Activated naive CD4-positive, alpha-beta T cell treated with anti-CD3 and anti-CD28 coated beads for 36 hours (primary cell): ENCODE results near the gene RANBP3. TPM values are rescaled to one million over a fixed set of nuclear protein-coding genes. Genes with fewer than 3 reads are reported as not detected.
"Not testable (repeated sequence)": the region's sequence is repeated elsewhere in the genome, so short reads cannot be mapped to it uniquely, and the experiment has no call there.

ENCODE experiments used
- CTCF ChIA-PET: fragments of 350-600 bp; sonication (Branson Sonifier 250); formaldehyde crosslinking; loops from one replicate; lab custom pipeline; 2021; ENCODE audit warnings: antibody characterized with exemption; lab: Charles Lee
- DNase-seq: peaks from one replicate; pipeline ENCODE4 v3.0.0-alpha.2; 2020
- H3K27ac Mint-ChIP-seq: one replicate; pipeline ENCODE4 v1.8.0; 2021; ENCODE audit warnings: mild to moderate bottlenecking, mixed read lengths
- H3K27me3 Mint-ChIP-seq: one replicate; pipeline ENCODE4 v1.8.0; 2021; ENCODE audit warnings: low read depth, mixed read lengths
- H3K36me3 Mint-ChIP-seq: one replicate; pipeline ENCODE4 v1.8.0; 2021; ENCODE audit warnings: low read depth, mixed read lengths
- H3K4me1 Mint-ChIP-seq: one replicate; pipeline ENCODE4 v1.8.0; 2021; ENCODE audit warnings: low read depth, mixed read lengths
- H3K4me3 Mint-ChIP-seq: one replicate; pipeline ENCODE4 v1.8.0; 2021; ENCODE audit warnings: mild to moderate bottlenecking, moderate library complexity, mixed read lengths
- H3K9me3 Mint-ChIP-seq: one replicate; pipeline ENCODE4 v1.8.0; 2021; ENCODE audit warnings: mixed read lengths
- intact Hi-C: fragments of 100-400 bp; cut with micrococcal nuclease; formaldehyde crosslinking; loops from one replicate; pipeline ENCODE4 v1.15.1; 2023
- total RNA-seq, 2 experiments: library from RNA; stranded (reverse); gene quantifications; one replicate each; pipeline ENCODE4 v1.2.3, GENCODE V29; 2021

The RANBP3 gene
- total RNA-seq, 2 experiments from 2014 or later = 77.9 to 80.5 TPM

DNA sequence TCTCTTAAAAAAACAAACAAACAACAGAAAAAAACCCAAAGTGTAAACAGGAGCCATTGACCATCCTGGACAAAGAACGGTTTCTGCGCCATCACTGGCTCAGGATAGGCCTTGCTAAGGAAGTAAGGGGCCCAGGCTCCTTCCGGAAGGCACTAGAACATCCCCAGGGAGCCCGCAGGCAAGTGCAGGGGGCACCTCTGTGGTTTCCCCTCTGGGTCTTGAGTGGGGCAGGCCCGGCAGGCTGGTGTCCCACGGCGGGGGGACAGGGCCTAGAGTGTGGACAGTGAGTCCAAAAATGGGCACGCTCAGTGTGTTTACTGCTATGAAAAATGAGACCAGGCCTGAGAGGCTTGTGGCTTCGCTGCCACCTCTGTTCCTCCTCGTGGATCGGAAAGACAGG, 14.8 kb upstream of the RANBP3 start:
- H3K4me3 Mint-ChIP-seq = no peak overlapping the region
- no peaks in the 10 kb centered on the region for H3K9me3 Mint-ChIP-seq
- CTCF ChIA-PET = interaction anchor here (0.9 to 1.2 kb wide), 3 partner anchors 9 to 30 kb away, joined by 3 to 4 read pairs (median 3); no protein-coding TSS in a partner anchor
- DNase-seq = no peak
- peaks cover 2% of the 10 kb centered on the region for H3K36me3 Mint-ChIP-seq
- H3K27ac Mint-ChIP-seq = no peak overlapping the region
- H3K4me1 Mint-ChIP-seq = peaks cover under 1% of the 10 kb centered on the region
- H3K27me3 Mint-ChIP-seq = no peaks in the 10 kb centered on the region
- intact Hi-C loops = no loop called here

DNA sequence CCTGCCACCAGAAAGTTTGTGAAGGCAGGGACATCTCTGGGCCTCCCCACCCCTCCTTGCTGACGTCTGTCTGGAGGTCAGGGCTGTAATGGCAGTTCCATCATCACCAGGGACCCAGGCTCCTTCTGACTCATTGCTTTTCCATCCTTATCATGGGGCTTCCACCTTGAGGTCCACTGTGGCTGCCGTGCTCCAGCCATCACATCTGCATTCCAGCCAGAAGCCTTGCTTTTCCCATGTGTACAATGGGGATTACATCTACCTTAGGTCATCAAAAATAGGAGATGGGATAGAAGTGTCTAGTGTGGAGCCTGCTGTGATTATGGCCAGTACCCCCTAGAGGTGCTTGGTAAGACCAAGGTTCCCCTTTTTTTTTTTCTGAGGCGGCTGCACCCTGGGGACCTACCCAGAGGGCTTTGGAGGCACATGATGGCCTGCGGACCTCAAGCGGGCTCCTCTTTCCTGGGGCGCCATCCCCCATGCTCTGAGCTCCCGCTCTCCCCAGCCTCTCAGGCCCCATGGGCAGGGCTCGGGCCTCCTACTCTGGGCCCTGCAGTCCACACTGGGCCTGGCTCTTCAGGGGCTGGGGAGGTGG, 13.4 kb upstream of the RANBP3 start:
- peaks cover 2% of the 10 kb centered on the region for H3K36me3 Mint-ChIP-seq
- no peaks in the 10 kb centered on the region for H3K27me3 Mint-ChIP-seq
- DNase-seq = no peak
- intact Hi-C loops = no loop called here
- no peak overlapping the region for H3K4me3 Mint-ChIP-seq
- H3K27ac Mint-ChIP-seq = no peak overlapping the region
- H3K9me3 Mint-ChIP-seq = no peaks in the 10 kb centered on the region
- CTCF ChIA-PET = interaction anchor here (1.6 kb wide), 1 partner anchor 13 kb away, joined by 5 read pairs; no protein-coding TSS in a partner anchor
- H3K4me1 Mint-ChIP-seq = peaks cover 7% of the 10 kb centered on the region

DNA sequence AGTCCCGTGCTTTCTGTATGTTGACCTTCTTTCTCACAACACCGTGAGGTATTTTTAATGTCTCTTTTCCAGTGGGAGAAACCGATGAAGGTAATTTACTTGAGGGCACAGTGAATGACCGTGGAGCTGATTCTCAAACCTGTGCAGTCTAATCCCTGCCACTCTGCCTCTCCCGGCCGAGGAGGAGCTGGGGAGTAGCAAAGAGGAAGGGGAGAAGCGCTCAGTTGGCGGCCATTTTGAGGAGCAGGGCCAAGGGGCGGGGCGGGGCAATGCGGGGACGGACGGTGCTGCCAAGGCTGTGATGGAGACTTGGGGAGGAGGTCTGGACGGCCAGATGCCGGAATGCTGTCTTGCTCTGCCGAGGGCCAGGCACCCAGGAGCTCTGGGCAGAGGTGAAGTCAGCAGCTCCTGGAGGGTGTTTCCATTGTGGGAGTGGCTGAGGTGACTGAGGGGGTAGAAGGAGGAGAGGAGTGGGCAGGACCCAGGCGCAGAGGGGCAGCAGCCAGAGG, 12.4 kb upstream of the RANBP3 start:
- Mint-ChIP-seq H3K4me1 (peaks cover 8% of the 10 kb centered on the region), H3K27ac (no peak overlapping the region), H3K27me3 (no peaks in the 10 kb centered on the region), H3K4me3 (no peak overlapping the region), H3K9me3 (no peaks in the 10 kb centered on the region), H3K36me3 (peaks cover 2% of the 10 kb centered on the region)
- DNase-seq = no peak
- CTCF ChIA-PET = interaction anchor here (1.6 to 1.8 kb wide), 2 partner anchors 12 to 32 kb away, joined by 5 to 9 read pairs; no protein-coding TSS in a partner anchor
- intact Hi-C loops = no loop called here

DNA sequence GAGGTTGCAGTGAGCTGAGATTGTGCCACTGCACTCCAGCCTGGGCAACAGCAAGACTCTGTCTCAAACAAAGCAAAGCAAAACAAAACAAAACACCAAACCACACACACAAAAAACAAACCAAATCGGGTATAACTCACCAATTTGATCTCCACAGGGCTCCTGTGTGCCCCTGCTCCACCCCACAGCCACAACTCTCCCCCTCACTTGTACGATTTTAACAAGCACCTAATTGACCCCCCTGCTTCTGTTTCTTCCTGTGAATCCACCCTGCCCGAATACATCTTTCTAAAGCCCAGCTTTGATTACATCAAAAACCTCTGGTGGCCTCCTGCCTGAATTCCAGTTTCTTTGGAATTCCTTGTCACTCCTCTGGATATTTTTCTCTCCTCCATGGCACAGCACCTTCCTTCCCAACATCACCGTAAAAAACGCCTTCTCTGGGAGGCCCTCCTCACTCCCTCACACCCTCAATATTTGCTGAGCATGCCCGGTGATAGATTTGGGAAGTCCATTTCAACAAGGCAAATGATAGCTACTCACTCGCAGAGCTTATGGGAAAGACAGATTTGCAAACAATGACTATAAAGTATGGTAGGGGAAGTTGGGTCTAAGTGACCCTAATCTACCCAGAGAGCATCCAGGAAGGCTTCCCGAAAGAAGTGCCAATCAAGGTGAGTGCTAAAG, 11.6 kb upstream of the RANBP3 start:
- intact Hi-C loops = no loop called here
- Mint-ChIP-seq H3K36me3 (peaks cover 2% of the 10 kb centered on the region), H3K4me3 (no peak overlapping the region), H3K27ac (no peak overlapping the region), H3K4me1 (peaks cover 14% of the 10 kb centered on the region), H3K9me3 (no peaks in the 10 kb centered on the region), H3K27me3 (no peaks in the 10 kb centered on the region)
- CTCF ChIA-PET = interaction anchor here (0.9 to 2.0 kb wide), 7 partner anchors 9 to 136 kb away, joined by 3 to 12 read pairs (median 5); no protein-coding TSS in a partner anchor
- no peak for DNase-seq

DNA sequence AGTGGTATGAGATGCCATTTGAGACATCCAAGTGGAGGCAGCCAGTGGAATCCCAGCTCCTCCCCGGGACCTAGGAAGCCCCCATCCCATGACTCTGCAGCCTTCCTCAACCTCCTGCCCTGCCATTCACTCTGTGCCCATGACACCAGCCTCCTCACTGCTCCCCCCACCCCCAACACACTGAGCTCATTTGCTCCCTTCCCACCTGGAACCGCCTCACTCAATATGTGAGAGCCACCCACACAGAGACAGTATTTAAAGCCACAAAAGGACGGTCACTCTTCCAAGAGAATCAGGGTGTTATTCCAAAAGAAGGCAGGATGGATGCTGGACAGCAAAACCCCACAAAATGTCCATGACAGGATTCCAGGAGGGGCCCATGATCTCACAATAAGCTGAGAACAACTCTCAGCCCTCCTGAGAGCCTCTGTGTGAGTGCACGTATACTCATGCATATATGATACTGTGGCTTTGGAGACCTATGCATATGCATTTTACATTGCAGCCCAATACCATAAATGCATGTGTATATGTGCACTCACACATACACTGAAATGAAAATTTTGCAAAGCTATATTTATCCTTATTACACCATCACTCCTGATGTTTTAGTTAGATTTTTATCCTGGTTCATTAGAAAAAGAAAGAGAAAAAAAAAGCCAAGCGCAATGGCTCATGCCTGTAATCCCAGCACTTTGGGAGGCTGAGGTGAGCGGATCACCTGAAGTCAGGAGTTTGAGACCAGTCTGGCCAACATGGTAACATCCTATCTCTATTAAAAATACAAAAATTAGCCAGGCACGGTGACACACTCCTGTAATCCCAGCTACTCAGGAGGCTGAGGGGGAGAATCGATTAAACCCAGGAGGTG, 10.8 kb upstream of the RANBP3 start:
- H3K27me3 Mint-ChIP-seq = no peaks in the 10 kb centered on the region
- peak overlapping the region; percentile 34 for H3K27ac Mint-ChIP-seq
- no peak for DNase-seq
- no peak overlapping the region for H3K4me3 Mint-ChIP-seq
- no peaks in the 10 kb centered on the region for H3K9me3 Mint-ChIP-seq
- H3K4me1 Mint-ChIP-seq = peaks cover 18% of the 10 kb centered on the region
- CTCF ChIA-PET = interaction anchor here (0.9 to 2.1 kb wide), 7 partner anchors 8 to 184 kb away, joined by 3 to 12 read pairs (median 4); partner anchors contain the start of gene RANBP3
- intact Hi-C loops = no loop called here
- H3K36me3 Mint-ChIP-seq = peaks cover 2% of the 10 kb centered on the region

DNA sequence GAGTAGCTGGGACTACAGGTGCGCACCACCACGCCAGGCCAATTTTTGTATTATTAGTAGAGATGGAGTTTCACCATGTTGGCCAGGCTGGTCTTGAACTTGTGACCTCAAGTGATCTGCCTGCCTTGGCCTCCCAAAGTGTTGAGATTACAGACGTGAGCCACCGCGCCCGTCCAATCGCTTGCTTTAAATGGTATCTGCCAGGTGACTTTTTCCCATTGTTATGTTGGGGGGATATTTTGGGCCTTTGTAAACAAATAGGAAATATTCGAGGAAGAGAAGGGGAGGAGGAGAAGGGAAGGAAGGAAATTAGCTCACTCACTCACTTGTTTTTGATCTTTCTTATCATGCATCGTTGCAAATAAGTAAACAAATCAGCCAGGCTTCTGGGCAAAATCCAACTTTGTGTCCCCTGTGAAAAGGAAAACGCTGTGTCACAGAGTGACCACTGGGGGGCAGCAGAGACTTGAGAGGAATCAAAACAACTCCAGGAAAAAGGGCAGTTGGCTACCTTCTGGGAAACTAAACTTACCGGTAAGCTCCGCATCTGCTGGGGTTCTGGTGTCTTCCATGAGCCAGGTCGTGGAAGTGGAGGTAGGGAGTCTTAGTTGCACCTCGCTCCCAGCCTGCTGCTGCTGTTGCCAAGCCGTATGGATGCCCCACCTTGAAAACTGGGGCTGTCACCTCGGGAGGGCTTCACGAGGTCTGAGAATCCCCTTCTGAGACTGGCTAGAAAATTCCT, 9.3 kb upstream of the RANBP3 start:
- intact Hi-C loops = loop anchor here (1.0 kb wide), 2 partner anchors 35 to 138 kb away; no protein-coding TSS in a partner anchor
- Mint-ChIP-seq H3K9me3 (no peaks in the 10 kb centered on the region), H3K27ac (no peak overlapping the region), H3K36me3 (no peaks in the 10 kb centered on the region), H3K27me3 (no peaks in the 10 kb centered on the region), H3K4me1 (peaks cover 24% of the 10 kb centered on the region), H3K4me3 (peak overlapping the region; percentile 48)
- CTCF ChIA-PET = interaction anchor here (0.6 to 3.3 kb wide), 10 partner anchors 9 to 384 kb away, joined by 3 to 17 read pairs (median 4); partner anchors contain the start of gene RANBP3
- DNase-seq = peak; percentile 84

DNA sequence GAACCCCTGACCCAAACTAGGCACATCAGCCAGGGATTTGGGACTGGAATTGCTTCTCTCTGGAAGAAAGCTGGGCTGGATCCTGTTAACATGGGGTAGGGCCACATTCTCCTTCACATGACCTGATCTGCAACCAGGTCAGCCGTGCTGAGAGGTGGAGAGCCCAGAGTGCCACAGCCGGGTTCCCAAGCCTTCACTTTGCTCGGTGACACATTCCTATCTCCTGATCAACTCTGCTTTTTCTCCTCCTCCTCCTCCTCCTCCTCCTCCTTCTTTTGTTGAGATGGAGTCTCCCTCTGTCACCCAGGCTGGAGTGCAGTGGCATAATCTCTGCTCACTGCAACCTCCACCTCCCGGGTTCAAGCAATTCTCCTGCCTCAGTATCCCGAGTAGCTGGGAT, 7.9 kb upstream of the RANBP3 start:
- H3K36me3 Mint-ChIP-seq, DNase-seq, H3K9me3 Mint-ChIP-seq, intact Hi-C loops, H3K27ac Mint-ChIP-seq, H3K27me3 Mint-ChIP-seq, H3K4me3 Mint-ChIP-seq: not testable (repeated sequence)
- CTCF ChIA-PET = interaction anchor here (1.2 to 3.3 kb wide), 2 partner anchors 18 to 37 kb away, joined by 3 to 17 read pairs; no protein-coding TSS in a partner anchor
- peaks cover 26% of the 10 kb centered on the region for H3K4me1 Mint-ChIP-seq

DNA sequence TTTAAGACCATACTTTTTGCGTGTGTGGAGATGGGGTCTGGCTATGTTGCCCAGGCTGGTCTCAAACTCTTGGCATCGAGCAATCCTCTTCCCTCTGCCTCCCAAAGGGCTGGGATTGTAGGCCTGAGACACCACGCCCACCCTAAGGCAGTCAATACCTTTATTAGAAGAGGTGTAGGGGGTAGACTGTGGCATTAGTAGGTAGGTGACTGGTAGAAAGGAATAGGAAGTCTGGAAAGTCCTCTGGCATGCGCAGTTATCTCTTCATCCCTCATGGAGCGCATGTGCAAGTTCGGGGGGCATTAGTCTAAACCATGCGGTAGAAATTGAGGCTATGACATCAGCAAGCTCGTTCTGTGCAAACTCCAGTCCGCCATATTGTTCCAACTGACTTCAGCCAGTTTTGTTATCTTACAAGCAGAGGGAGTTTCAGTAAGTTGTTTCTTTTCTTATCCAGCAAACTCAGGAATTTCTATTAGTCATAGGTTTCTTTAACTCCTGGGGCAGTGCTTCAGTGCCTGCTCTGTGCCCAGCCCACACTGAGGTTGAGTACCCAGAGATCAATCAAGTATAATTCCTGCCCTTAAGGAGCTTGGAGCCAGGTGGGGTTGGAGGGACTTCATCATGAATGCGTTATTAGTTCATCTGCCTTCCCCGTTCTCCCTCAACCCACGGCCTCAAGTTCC, 7.3 kb upstream of the RANBP3 start:
- CTCF ChIA-PET = interaction anchor here (1.0 to 3.3 kb wide), 7 partner anchors 10 to 181 kb away, joined by 3 to 17 read pairs (median 4); partner anchors contain the start of gene NRTN
- DNase-seq = no peak
- Mint-ChIP-seq H3K36me3 (no peaks in the 10 kb centered on the region), H3K27me3 (no peaks in the 10 kb centered on the region), H3K9me3 (no peaks in the 10 kb centered on the region), H3K4me3 (no peak overlapping the region), H3K4me1 (peaks cover 27% of the 10 kb centered on the region), H3K27ac (no peak overlapping the region)
- intact Hi-C loops = no loop called here

DNA sequence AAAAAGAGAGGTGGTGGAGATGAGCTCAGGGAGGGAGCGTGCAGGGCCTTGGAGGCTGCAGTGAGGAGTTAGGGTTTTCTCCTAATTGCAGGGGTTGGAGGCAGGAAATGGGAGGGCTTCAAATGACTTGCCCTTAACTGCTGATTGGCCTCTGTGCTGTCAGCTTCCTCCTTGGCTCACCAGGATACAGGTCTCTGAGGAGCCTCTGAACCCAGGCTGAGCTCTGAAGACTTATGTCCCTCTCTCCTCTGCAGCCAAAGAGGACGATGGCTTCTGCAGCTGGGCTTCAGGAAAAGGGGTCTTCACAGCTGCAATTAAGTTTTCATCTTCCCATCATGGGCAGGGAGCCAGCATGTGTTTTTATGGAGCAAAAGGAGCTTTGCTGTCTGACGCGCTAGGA, 6.7 kb upstream of the RANBP3 start:
- H3K27ac Mint-ChIP-seq = no peak overlapping the region
- no peaks in the 10 kb centered on the region for H3K36me3 Mint-ChIP-seq
- H3K9me3 Mint-ChIP-seq = no peaks in the 10 kb centered on the region
- CTCF ChIA-PET = interaction anchor here (1.0 to 3.3 kb wide), 7 partner anchors 10 to 180 kb away, joined by 3 to 17 read pairs (median 4); partner anchors contain the start of gene NRTN
- intact Hi-C loops = no loop called here
- H3K4me3 Mint-ChIP-seq = no peak overlapping the region
- no peaks in the 10 kb centered on the region for H3K27me3 Mint-ChIP-seq
- no peak for DNase-seq
- peaks cover 34% of the 10 kb centered on the region for H3K4me1 Mint-ChIP-seq

DNA sequence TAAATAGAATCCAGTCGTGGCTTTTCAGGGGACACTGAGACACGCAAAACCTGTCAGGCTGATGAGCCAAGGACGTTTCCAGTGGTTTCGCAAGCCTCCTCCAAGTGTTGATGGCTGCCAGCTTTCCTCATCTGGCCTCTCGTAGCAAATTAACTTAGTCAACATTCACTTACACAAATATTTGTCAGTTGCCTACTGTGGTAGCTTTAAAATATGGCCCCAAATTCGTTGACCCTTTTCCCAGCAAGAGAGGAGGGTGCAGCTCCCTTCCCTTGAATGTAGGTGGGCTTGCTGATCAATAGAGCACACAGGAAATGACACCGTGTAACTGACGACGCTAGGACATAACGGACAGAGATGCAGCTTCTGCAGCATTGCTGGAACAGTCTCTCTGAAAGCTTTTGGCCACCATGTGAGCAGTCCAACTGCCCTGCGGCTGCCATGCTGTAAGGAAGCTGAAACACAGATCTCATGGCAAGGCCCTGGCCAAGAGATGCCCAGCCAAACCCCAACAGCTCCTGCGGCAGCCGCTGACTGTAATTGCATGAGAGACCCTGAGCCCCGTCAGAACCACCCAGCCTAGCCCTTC, 5.5 kb upstream of the RANBP3 start:
- H3K4me3 Mint-ChIP-seq = no peak overlapping the region
- DNase-seq = no peak
- H3K4me1 Mint-ChIP-seq = peaks cover 40% of the 10 kb centered on the region
- H3K36me3 Mint-ChIP-seq = no peaks in the 10 kb centered on the region
- H3K27ac Mint-ChIP-seq = peak overlapping the region; percentile 9
- CTCF ChIA-PET = interaction anchor here (0.7 to 2.3 kb wide), 7 partner anchors 8 to 179 kb away, joined by 3 to 14 read pairs (median 3); no protein-coding TSS in a partner anchor
- intact Hi-C loops = no loop called here
- H3K9me3 Mint-ChIP-seq = no peaks in the 10 kb centered on the region
- no peaks in the 10 kb centered on the region for H3K27me3 Mint-ChIP-seq
